ENCODE measurements around the gene DEUP1. TPM values are rescaled to one million over a fixed set of nuclear protein-coding genes. Genes with fewer than 3 reads are reported as not detected.

Gene DEUP1
- total and polyA plus RNA-seq, 9 of the 15 experiments (the other 6 are each of a cell fraction or from before 2014, with no cell fraction given) = 1.4 to 10.9 (median 9.3) TPM

- TF ChIP-seq CHD7 (IDR thresholded peaks at IDR 0.05; ENCODE audit: low read depth, low read length) = no peak
- TF ChIP-seq GATA2 (CRISPR knock-in tag; IDR thresholded peaks at IDR 0.05) = no peak
- TF ChIP-seq TEAD4 (IDR thresholded peaks at IDR 0.05; ENCODE audit: low read length) = peak; percentile 18; the same call in 1 of the 2 replicates
- TF ChIP-seq TEAD4 (CRISPR knock-in tag; IDR thresholded peaks at IDR 0.05; ENCODE audit: borderline replicate concordance) = no peak
- TF ChIP-seq, protein P1, sequence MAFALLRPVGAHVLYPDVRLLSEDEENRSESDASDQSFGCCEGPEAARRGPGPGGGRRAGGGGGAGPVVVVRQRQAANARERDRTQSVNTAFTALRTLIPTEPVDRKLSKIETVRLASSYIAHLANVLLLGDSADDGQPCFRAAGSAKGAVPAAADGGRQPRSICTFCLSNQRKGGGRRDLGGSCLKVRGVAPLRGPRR (CRISPR knock-in tag; IDR thresholded peaks at IDR 0.05) = no peak
- no peak for TF ChIP-seq CBX8 (IDR thresholded peaks at IDR 0.05; ENCODE audit: borderline replicate concordance, extremely low read depth, low read depth, low read length, poor library complexity, severe bottlenecking)
- TF ChIP-seq, protein P2, sequence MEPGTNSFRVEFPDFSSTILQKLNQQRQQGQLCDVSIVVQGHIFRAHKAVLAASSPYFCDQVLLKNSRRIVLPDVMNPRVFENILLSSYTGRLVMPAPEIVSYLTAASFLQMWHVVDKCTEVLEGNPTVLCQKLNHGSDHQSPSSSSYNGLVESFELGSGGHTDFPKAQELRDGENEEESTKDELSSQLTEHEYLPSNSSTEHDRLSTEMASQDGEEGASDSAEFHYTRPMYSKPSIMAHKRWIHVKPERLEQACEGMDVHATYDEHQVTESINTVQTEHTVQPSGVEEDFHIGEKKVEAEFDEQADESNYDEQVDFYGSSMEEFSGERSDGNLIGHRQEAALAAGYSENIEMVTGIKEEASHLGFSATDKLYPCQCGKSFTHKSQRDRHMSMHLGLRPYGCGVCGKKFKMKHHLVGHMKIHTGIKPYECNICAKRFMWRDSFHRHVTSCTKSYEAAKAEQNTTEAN (CRISPR knock-in tag; IDR thresholded peaks at IDR 0.05) = no peak
- no peak for TF ChIP-seq SMARCB1 (IDR thresholded peaks at IDR 0.05; ENCODE audit: insufficient read length, low read depth)
- no peak for TF ChIP-seq BDP1 (IDR thresholded peaks at IDR 0.05; ENCODE audit: insufficient read depth, insufficient read length)
- no peak for TF ChIP-seq CEBPB (tag; IDR thresholded peaks at IDR 0.05)
- no peak for TF ChIP-seq ZNF766 (CRISPR knock-in tag; conservative IDR thresholded peaks at IDR 0.05)
- TF ChIP-seq EHMT2 (IDR thresholded peaks at IDR 0.05) = no peak
- TF ChIP-seq MBD1 (CRISPR knock-in tag; IDR thresholded peaks at IDR 0.05) = no peak
- no peak for TF ChIP-seq ZBED1 (IDR thresholded peaks at IDR 0.05)
- TF ChIP-seq MEF2A (IDR thresholded peaks at IDR 0.05; ENCODE audit: control insufficient read depth, low read depth, low read length) = no peak
These were observed 9.7 kb downstream of the DEUP1 start (continued) for GRCh38 chr11:93340223-93340622.
